HuH-7.5 (cell line): ENCODE results near the gene APOBEC3B.
A peak's percentile ranks its signal among the peaks of the same experiment; 100 is the strongest.
"Not testable (repeated sequence)": the region's sequence is repeated elsewhere in the genome, so short reads cannot be mapped to it uniquely, and the experiment has no call there.

Experiments used
- DNase-seq: peaks from one replicate; pipeline ENCODE4 v3.0.0; 2011; ENCODE audit warnings: low spot score

APOBEC3B gene

GRCh38 chr22:38997518-38997917 is 15.4 kb downstream of the APOBEC3B start:
- no peak for DNase-seq

GRCh38 chr22:39003165-39003638 is 21.1 kb downstream of the APOBEC3B start:
- DNase-seq, result peak; percentile 55

GRCh38 chr22:39007177-39007576 is 25.0 kb downstream of the APOBEC3B start:
- DNase-seq, result no peak

GRCh38 chr22:39008271-39008850 is 26.2 kb downstream of the APOBEC3B start:
- DNase-seq, result not testable (repeated sequence)

GRCh38 chr22:39010946-39011345 is 28.8 kb downstream of the APOBEC3B start:
- no peak for DNase-seq

GRCh38 chr22:39012533-39013511 is 30.7 kb downstream of the APOBEC3B start:
- no peak for DNase-seq

- not testable (repeated sequence) for DNase-seq
Measured at GRCh38 chr22:39013561-39013941, 31.4 kb downstream of the APOBEC3B start.

GRCh38 chr22:39013942-39014722 is 32.0 kb downstream of the APOBEC3B start, which contains the start of gene APOBEC3C:
APOBEC3C (plus strand) TSS chr22:39014257; CDS start chr22:39014363, 106 bp downstream.
- no peak for DNase-seq

GRCh38 chr22:39014723-39015121 is 32.6 kb downstream of the APOBEC3B start:
- DNase-seq, result not testable (repeated sequence)

GRCh38 chr22:39016592-39016991 is 34.4 kb downstream of the APOBEC3B start:
- DNase-seq, result no peak

- no peak for DNase-seq
Measured at GRCh38 chr22:39017596-39018365, 35.6 kb downstream of the APOBEC3B start.

- not testable (repeated sequence) for DNase-seq
Measured at GRCh38 chr22:39020021-39020651, 38.0 kb downstream of the APOBEC3B start.

GRCh38 chr22:39021552-39022250 is 39.6 kb downstream of the APOBEC3B start:
- DNase-seq, result no peak

- no peak for DNase-seq
Measured at GRCh38 chr22:39024519-39025308, 42.6 kb downstream of the APOBEC3B start.

- no peak for DNase-seq
Measured at GRCh38 chr22:39026509-39027150, 44.5 kb downstream of the APOBEC3B start.

GRCh38 chr22:39027717-39028116 is 45.6 kb downstream of the APOBEC3B start:
- DNase-seq, result no peak

- DNase-seq, result no peak
Measured at GRCh38 chr22:39028281-39028680, 46.1 kb downstream of the APOBEC3B start.

GRCh38 chr22:39029227-39029626 is 47.1 kb downstream of the APOBEC3B start:
- DNase-seq, result no peak

GRCh38 chr22:39030705-39031104 is 48.6 kb downstream of the APOBEC3B start:
- no peak for DNase-seq
